GM12878 (cell line): ENCODE results near the gene DLG2. TPM values are rescaled to one million over a fixed set of nuclear protein-coding genes. Genes with fewer than 3 reads are reported as not detected.

Source experiments
- ATAC-seq: fragments of 200-7000 bp; cut with Tn5 transposase; 3 replicates; pipeline ENCODE4 v1.9.1; 2020; ENCODE audit warnings: mild to moderate bottlenecking, moderate library complexity
- BruUV-seq: library from RNA; stranded (reverse); fragments of 400-500 nt; replicated peaks from 2 replicates; lab custom pipeline; 2021; lab: Mats Ljungman, UMichigan
- CTCF ChIA-PET: fragments of 300-600 bp; sonication (Branson Sonifier 250); formaldehyde crosslinking; extraction: SDS; loops from one replicate; lab custom pipeline; 2021; ENCODE audit warnings: inconsistent platforms; lab: Yijun Ruan, JAX
- POLR2A ChIA-PET: fragments of 350-600 bp; formaldehyde crosslinking; extraction: SDS; loops from one replicate; lab custom pipeline; 2021; ENCODE audit warnings: inconsistent platforms; lab: Charles Lee
- RAD21 ChIA-PET: fragments of 300-600 bp; sonication (Branson Sonifier 250); formaldehyde crosslinking; loops from one replicate; lab custom pipeline; 2023; ENCODE audit warnings: antibody characterized with exemption; ENCODE audit not compliant: unreplicated experiment; lab: Charles Lee
- SMC1A ChIA-PET: fragments of 300-600 bp; sonication (Branson Sonifier 250); formaldehyde crosslinking; loops from one replicate; lab custom pipeline; 2023; ENCODE audit not compliant: unreplicated experiment, uncharacterized antibody; lab: Charles Lee
- DNase-seq: peaks from one replicate; pipeline ENCODE4 v3.0.0-alpha.2; 2011; ENCODE audit warnings: low read depth, low spot score
- FAIRE-seq: peaks from 3 replicates; lab custom pipeline; 2011; peaks lifted over from hg19 to GRCh38; lab: Jason Lieb, UNC
- H2AFZ ChIP-seq: 2 replicates; pipeline ENCODE4 v1.6.0; 2011; ENCODE audit warnings: low read depth, low read length, control low read depth; ENCODE audit not compliant: control insufficient read depth
- H3K27ac ChIP-seq: 2 replicates; pipeline ENCODE4 v1.5.1; 2011; ENCODE audit warnings: control low read depth; ENCODE audit not compliant: control insufficient read depth, insufficient read depth
- H3K27me3 ChIP-seq, 2 experiments: replicated peaks in 1 of 2; 2 replicates each; pipeline versions ENCODE4 v1.6.0 to v1.6.1; 2011; ENCODE audit warnings: low read length in 1 of 2; ENCODE audit not compliant: control insufficient read depth in 2 of 2, insufficient read depth in 2 of 2
- H3K36me3 ChIP-seq, 2 experiments: 2 replicates each; pipeline ENCODE4 v1.5.1; 2011; ENCODE audit warnings: low read length in 1 of 2; ENCODE audit not compliant: control insufficient read depth in 2 of 2, insufficient read depth in 2 of 2
- H3K4me1 ChIP-seq: 2 replicates; pipeline ENCODE4 v1.6.1; 2011; ENCODE audit warnings: mild to moderate bottlenecking, low read length, moderate library complexity, mixed read lengths; ENCODE audit not compliant: control insufficient read depth, insufficient read depth
- H3K4me2 ChIP-seq: 2 replicates; pipeline ENCODE4 v1.6.0; 2011; ENCODE audit warnings: control low read depth; ENCODE audit not compliant: control insufficient read depth, insufficient read depth
- H3K4me3 ChIP-seq: fragments of 200-600 bp; sonication (generic); 2 replicates; pipeline ENCODE4 v1.5.1; 2016
- H3K79me2 ChIP-seq: 2 replicates; pipeline ENCODE4 v1.6.0; 2011; ENCODE audit warnings: low read length; ENCODE audit not compliant: control insufficient read depth, insufficient read depth
- H3K9ac ChIP-seq: 2 replicates; pipeline ENCODE4 v1.8.0; 2011; ENCODE audit warnings: low read length, control low read depth, mixed read lengths; ENCODE audit not compliant: control insufficient read depth, insufficient read depth
- H3K9me3 ChIP-seq: replicated peaks from 3 replicates; pipeline ENCODE4 v1.5.1; 2011; ENCODE audit warnings: mild to moderate bottlenecking, low read length; ENCODE audit not compliant: control insufficient read depth, insufficient read depth
- H4K20me1 ChIP-seq: 2 replicates; pipeline ENCODE4 v1.6.0; 2011; ENCODE audit not compliant: control insufficient read depth, insufficient read depth
- CBX5 ChIP-seq: sonication (generic); IDR thresholded peaks from 2 replicates; pipeline ENCODE4 v1.6.1; 2016; ENCODE audit warnings: low read depth, moderate library complexity, mild to moderate bottlenecking, inconsistent platforms
- CTCF ChIP-seq, 3 experiments: IDR thresholded peaks in 2 of 3; conservative IDR thresholded peaks in 1 of 3; 2 replicates each; pipeline ENCODE4 v1.5.1; 2011; ENCODE audit warnings: low read depth in 3 of 3, low read length in 3 of 3, mild to moderate bottlenecking in 3 of 3, control low read depth in 2 of 3, moderate library complexity in 2 of 3, inconsistent platforms in 1 of 3, mixed read lengths in 1 of 3; ENCODE audit not compliant: control insufficient read depth in 2 of 3, insufficient read depth in 1 of 3; ENCODE audit errors: extremely low read depth in 1 of 3
- DPF2 ChIP-seq: fragments of 450-650 bp; IDR thresholded peaks from 2 replicates; pipeline ENCODE4 v1.6.1; 2017; ENCODE audit warnings: mild to moderate bottlenecking
- PAX8 ChIP-seq: fragments of 450-650 bp; IDR thresholded peaks from 2 replicates; pipeline ENCODE4 v1.6.1; 2017; ENCODE audit warnings: mild to moderate bottlenecking, moderate library complexity
- PKNOX1 ChIP-seq: fragments of 450-650 bp; IDR thresholded peaks from 2 replicates; pipeline ENCODE4 v1.6.1; 2016; ENCODE audit warnings: mild to moderate bottlenecking
- RCOR1 ChIP-seq: conservative IDR thresholded peaks from 2 replicates; pipeline ENCODE4 v1.6.1; 2012; ENCODE audit warnings: low read depth, low read length, improper control_type of control experiment
- in situ Hi-C: fragments of 300-500 bp; cut with MboI; formaldehyde crosslinking; loops from 9 replicates; pipeline ENCODE4 v1.14.3; 2018; ENCODE audit warnings: mixed read lengths
- intact Hi-C: fragments of 100-400 bp; cut with micrococcal nuclease; formaldehyde crosslinking; loops from one replicate; pipeline ENCODE4 v1.14.2; 2022; ENCODE audit not compliant: unreplicated experiment
- polyA plus RNA-seq, 11 experiments: library from polyadenylated mRNA; depleted of rRNA in 4 of 11; unstranded in 6 of 11; stranded (reverse) in 5 of 11; fragments of >200 nt; fragmentation: Nextera tagmentation in 4 of 11; fragmentation: Illumina TruSeq in 1 of 11; extraction: Ambion mirVana in 4 of 11; extraction: Trizol in 1 of 11; gene quantifications; 1 replicate in 1 of 11; 2 replicates in 10 of 11; pipeline versions ENCODE4 v1.2.1 to v1.2.3, GENCODE V29; 2011 to 2016; ENCODE audit warnings: inconsistent platforms in 2 of 11, missing spikeins in 2 of 11, low read depth in 1 of 11
- total RNA-seq, 4 experiments: library from RNA; depleted of rRNA in 3 of 4; stranded (reverse); fragments of >200 nt in 3 of 4; fragmentation: Illumina TruSeq in 1 of 4; extraction: Trizol in 1 of 4; gene quantifications; 2 replicates each; pipeline versions ENCODE4 v1.2.1 to v1.2.3, GENCODE V29; 2013 to 2021

Gene DLG2
- total and polyA plus RNA-seq, 10 of the 15 experiments (the other 5 are each of a cell fraction or from before 2014, with no cell fraction given) = 0.09 to 0.98 (median 0.35) TPM

DNA sequence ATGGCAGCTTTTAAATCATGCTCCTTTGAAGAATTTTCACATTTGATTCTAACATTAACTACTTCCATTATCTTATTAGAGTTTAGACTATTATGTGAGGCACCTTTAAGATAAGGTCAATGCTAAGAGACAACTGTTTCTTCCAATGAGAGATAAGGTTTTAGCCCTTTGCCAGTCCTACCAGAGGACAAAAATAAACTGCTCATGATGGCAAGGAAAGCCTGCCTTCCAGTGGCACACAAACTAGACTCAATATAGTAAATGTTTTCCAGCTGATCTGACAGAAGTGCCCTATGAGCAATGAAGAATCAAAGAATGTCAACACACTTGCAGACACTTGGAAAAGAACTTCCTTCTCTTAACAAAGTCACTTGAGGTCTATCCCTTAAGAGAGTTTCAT is 1188.6 kb downstream of the DLG2 start:
- Histone ChIP-seq H3K4me2 (no peak overlapping the region), H3K9ac (no peak overlapping the region), H3K36me3 (no peaks in the 10 kb centered on the region), H3K4me3 (no peak overlapping the region), H4K20me1 (no peaks in the 10 kb centered on the region), H3K27ac (no peak overlapping the region), H3K9me3 (no peaks in the 10 kb centered on the region), H2AFZ (no peak overlapping the region), H3K4me1 (peaks cover 4% of the 10 kb centered on the region), H3K79me2 (no peaks in the 10 kb centered on the region), H3K27me3 (no peaks in the 10 kb centered on the region; a peak in 1 of 4 replicates)
- FAIRE-seq (no peak), ATAC-seq (no peak), DNase-seq (no peak)
- no peak for TF ChIP-seq RCOR1
- no peak for TF ChIP-seq PAX8
- TF ChIP-seq PKNOX1 = no peak
- TF ChIP-seq DPF2 = no peak
- TF ChIP-seq CBX5 = no peak
- TF ChIP-seq CTCF (IDR thresholded peaks at IDR 0.05 in 2 of 3, conservative IDR thresholded peaks at IDR 0.05 in 1 of 3; ENCODE audit: control insufficient read depth in 2 of 3, extremely low read depth in 1 of 3, insufficient read depth in 1 of 3, low read depth in 3 of 3, low read length in 3 of 3) = no peak
- intact Hi-C loops = no loop called here
- in situ Hi-C loops = no loop called here
- ChIA-PET RAD21 (no interaction called here), POLR2A (no interaction called here), SMC1A (no interaction called here), CTCF (no interaction called here)
- BruUV-seq = no TSS peak
